Type B pancreatic cell (in vitro differentiated cells): ENCODE measurements around the gene ASIC2. TPM values are rescaled to one million over a fixed set of nuclear protein-coding genes. Genes with fewer than 3 reads are reported as not detected.

Experiments used
- DNase-seq: peaks from one replicate; pipeline ENCODE4 v3.0.0; 2021; ENCODE audit warnings: mixed read lengths; ENCODE audit not compliant: unreplicated experiment; ENCODE audit errors: extremely low spot score
- H3K27ac Mint-ChIP-seq: 2 replicates; pipeline ENCODE4 v1.8.0; 2021; ENCODE audit warnings: mild to moderate bottlenecking, mixed read lengths
- H3K27me3 Mint-ChIP-seq: 2 replicates; pipeline ENCODE4 v1.8.0; 2021; ENCODE audit warnings: mixed read lengths
- H3K36me3 Mint-ChIP-seq: 2 replicates; pipeline ENCODE4 v1.8.0; 2021; ENCODE audit warnings: mixed read lengths
- H3K4me1 Mint-ChIP-seq: one replicate; pipeline ENCODE4 v1.8.0; 2021; ENCODE audit warnings: mixed read lengths; ENCODE audit not compliant: unreplicated experiment
- H3K4me3 Mint-ChIP-seq: 2 replicates; pipeline ENCODE4 v1.8.0; 2021; ENCODE audit warnings: mild to moderate bottlenecking, mixed read lengths
- H3K9me3 Mint-ChIP-seq: 2 replicates; pipeline ENCODE4 v1.8.0; 2021; ENCODE audit warnings: mixed read lengths
- total RNA-seq: library from RNA; stranded (reverse); gene quantifications from 2 replicates; pipeline ENCODE4 v1.2.1, GENCODE V29; 2021; ENCODE audit warnings: low replicate concordance
- TF ChIP-seq, protein P1 (sequence below): fragments of 200-600 bp; sonication (generic); conservative IDR thresholded peaks from 2 replicates; pipeline ENCODE4 v1.5.0; 2021; ENCODE audit warnings: antibody characterized with exemption, mild to moderate bottlenecking

The ASIC2 gene
- total RNA-seq, 1 donor from 2014 or later: 3.4 TPM

DNA sequence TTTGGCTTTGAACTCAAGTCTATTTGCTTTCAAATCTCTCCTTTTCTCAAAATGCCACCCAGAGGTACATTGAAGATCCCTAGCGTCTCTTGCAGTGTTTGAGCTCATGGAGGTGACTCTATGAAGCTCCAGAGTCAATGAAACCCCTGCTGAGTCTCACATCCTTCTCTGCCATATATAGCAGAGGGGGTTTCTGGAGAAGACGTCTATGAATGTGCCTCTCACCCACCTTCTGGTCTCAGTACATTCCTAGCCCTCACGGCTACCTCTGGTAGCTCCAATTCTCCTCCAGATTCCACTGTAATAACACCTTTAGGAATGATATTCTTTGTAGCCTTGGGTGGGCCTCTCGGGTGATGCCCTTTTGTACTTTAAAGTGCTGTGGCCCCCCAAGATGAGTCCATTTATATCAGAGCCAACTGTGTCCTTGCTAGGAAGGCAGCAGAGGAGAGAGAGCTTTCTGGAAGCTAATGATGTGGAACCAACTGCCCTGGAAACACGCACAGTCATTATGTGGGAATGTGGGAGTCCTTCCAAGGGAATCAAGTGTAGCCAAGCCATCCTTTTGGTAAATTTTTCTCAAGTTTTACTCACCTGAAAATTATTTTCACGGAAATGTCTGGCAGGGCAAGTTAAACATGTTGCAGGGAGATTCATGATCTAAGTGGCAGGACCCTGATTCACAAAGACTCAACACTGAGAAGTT is 123.4 kb downstream of the ASIC2 start:
- H3K9me3 Mint-ChIP-seq: no peaks in the 10 kb centered on the region
- H3K4me3 Mint-ChIP-seq: no peak overlapping the region
- no peak overlapping the region for H3K27ac Mint-ChIP-seq
- no peak for DNase-seq
- TF ChIP-seq, protein P1, sequence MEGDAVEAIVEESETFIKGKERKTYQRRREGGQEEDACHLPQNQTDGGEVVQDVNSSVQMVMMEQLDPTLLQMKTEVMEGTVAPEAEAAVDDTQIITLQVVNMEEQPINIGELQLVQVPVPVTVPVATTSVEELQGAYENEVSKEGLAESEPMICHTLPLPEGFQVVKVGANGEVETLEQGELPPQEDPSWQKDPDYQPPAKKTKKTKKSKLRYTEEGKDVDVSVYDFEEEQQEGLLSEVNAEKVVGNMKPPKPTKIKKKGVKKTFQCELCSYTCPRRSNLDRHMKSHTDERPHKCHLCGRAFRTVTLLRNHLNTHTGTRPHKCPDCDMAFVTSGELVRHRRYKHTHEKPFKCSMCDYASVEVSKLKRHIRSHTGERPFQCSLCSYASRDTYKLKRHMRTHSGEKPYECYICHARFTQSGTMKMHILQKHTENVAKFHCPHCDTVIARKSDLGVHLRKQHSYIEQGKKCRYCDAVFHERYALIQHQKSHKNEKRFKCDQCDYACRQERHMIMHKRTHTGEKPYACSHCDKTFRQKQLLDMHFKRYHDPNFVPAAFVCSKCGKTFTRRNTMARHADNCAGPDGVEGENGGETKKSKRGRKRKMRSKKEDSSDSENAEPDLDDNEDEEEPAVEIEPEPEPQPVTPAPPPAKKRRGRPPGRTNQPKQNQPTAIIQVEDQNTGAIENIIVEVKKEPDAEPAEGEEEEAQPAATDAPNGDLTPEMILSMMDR: no peak
- H3K4me1 Mint-ChIP-seq: no peaks in the 10 kb centered on the region
- peaks cover 39% of the 10 kb centered on the region for H3K27me3 Mint-ChIP-seq
- H3K36me3 Mint-ChIP-seq: no peaks in the 10 kb centered on the region

DNA sequence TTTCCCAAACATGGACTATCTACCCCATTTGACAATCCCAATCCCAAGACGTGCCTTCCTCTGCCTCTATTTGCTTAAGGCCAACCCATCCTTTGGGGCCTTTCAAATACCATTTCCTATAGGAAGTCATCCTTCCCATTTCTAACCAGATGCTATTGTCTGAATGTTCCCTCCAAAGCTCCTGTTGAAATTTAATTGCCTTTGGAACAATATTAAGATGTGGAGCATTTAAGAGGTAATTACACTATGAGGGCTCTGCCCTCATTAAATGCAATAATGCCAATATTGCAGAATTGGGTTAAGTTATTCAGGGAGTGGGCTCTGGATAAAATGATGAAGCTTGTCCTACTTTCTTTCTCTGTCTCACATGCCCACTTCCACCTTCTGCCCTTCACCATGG is 125.4 kb downstream of the ASIC2 start:
- DNase-seq: no peak
- H3K27me3 Mint-ChIP-seq: peaks cover 46% of the 10 kb centered on the region
- no peaks in the 10 kb centered on the region for H3K9me3 Mint-ChIP-seq
- H3K27ac Mint-ChIP-seq: no peak overlapping the region
- TF ChIP-seq, protein P1: no peak
- H3K36me3 Mint-ChIP-seq: no peaks in the 10 kb centered on the region
- H3K4me3 Mint-ChIP-seq: no peak overlapping the region
- no peaks in the 10 kb centered on the region for H3K4me1 Mint-ChIP-seq

DNA sequence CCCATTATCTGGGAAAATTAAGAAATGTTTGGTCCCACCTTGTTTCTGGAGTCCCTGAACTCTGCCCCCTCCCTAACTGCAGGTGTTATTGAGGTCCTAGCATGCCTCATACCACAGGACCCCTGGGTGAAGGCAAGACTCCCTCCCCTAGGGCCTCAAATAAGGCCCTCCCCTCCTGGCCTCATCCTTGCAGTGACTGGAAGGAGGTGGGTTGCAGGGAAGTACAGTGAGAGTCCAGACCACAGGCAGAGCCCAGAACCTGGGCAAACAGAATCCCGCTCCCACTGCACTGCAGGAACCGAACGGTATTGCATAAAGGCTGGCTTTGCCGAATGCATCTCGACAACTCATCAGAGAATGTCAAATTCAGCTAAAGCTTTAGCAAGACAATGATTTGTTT is 126.6 kb downstream of the ASIC2 start:
- Mint-ChIP-seq H3K9me3 (no peaks in the 10 kb centered on the region), H3K4me1 (no peaks in the 10 kb centered on the region), H3K36me3 (no peaks in the 10 kb centered on the region), H3K27me3 (peaks cover 49% of the 10 kb centered on the region), H3K4me3 (no peak overlapping the region), H3K27ac (no peak overlapping the region)
- DNase-seq: no peak
- TF ChIP-seq, protein P1: no peak

DNA sequence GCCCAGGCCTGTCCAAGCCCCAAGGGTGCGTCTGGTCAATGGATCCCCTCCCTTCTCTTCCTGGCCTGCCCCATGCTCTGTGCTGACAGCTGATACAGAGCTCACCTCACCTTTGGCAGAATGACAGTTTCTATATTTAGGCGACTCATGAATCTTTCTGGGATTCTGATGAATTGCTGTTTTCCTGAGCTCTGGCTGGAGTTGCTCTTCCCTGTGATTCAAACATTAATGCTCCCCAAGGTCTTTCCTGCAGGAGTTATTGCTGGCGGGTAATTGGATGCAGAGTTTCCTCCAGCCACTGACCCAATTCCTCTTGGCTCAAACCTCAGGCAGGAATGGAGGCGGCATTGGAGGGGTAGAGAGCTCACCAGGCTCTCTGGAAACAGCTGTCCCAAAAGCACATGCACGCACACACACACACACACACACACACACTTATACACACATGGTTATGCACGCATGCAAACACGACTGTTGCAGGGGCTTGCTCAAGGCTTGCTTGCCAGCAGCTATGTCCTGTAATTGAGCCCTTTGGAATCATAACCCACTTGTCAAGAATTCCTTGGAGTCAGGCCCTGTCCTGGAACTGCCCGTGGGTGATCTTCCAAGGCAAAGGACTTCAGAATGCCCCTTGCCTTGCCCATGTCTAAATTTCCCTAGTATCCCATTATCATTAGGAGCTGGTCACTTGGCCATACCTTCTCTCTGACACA is 128.8 kb downstream of the ASIC2 start:
- no peaks in the 10 kb centered on the region for H3K4me1 Mint-ChIP-seq
- TF ChIP-seq, protein P1: no peak
- no peak overlapping the region for H3K4me3 Mint-ChIP-seq
- H3K27ac Mint-ChIP-seq: no peak overlapping the region
- H3K36me3 Mint-ChIP-seq: no peaks in the 10 kb centered on the region
- peaks cover 50% of the 10 kb centered on the region for H3K27me3 Mint-ChIP-seq
- H3K9me3 Mint-ChIP-seq: no peaks in the 10 kb centered on the region
- no peak for DNase-seq

DNA sequence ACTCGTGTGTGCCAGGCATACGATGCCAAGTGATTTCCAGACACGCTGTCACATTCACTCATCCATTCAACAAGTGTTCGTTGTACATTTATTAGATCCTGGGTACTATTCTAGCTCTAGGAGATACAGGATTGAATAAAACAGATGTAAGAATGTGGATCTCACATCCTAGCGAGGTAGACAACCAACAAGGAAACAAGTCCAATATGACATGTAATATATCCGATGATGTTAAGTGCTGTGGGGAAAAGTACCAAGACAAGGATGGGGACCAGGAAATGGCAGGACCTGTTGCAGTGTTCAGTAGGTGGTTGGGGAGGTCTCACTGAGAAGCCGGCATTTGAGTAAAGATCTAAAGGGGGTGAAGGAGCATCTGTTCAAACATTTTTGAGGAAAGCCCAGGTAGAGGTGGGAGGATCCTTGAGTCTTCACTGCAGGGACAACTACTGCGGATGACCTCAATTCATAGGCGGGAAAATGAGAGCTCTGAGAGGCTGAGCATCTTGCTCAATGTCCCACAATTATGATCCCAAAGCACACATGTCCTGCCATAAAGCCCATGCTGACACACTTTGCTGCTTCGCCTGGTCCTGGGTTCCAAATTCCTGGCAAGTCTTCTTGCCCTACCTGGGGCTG is 129.4 kb downstream of the ASIC2 start:
- Mint-ChIP-seq H3K4me3 (no peak overlapping the region), H3K4me1 (no peaks in the 10 kb centered on the region), H3K36me3 (no peaks in the 10 kb centered on the region), H3K9me3 (no peaks in the 10 kb centered on the region), H3K27me3 (peaks cover 49% of the 10 kb centered on the region), H3K27ac (no peak overlapping the region)
- no peak for DNase-seq
- TF ChIP-seq, protein P1: no peak
